Effector memory CD8-positive, alpha-beta T cell (primary cell): Measurements from ENCODE around the gene PLAU.
A peak's percentile ranks its signal among the peaks of the same experiment; 100 is the strongest.
"Not testable (repeated sequence)": the region's sequence is repeated elsewhere in the genome, so short reads cannot be mapped to it uniquely, and the experiment has no call there.

Experiments used
- ATAC-seq: fragments of 150-1000 bp; cut with Tn5 transposase; replicated peaks from 2 replicates; pipeline ENCODE4 v1.10.0; 2021; ENCODE audit warnings: mild to moderate bottlenecking, moderate library complexity
- DNase-seq, 3 experiments: peaks; one replicate each; pipeline ENCODE4 v3.0.0; 2021
- H3K27ac Mint-ChIP-seq, 2 donors: one replicate each; pipeline ENCODE4 v1.8.0; 2022; ENCODE audit warnings: mild to moderate bottlenecking in 2 of 2, mixed read lengths in 2 of 2, moderate library complexity in 2 of 2
- H3K27me3 Mint-ChIP-seq, 2 donors: one replicate each; pipeline ENCODE4 v1.8.0; 2022; ENCODE audit warnings: mixed read lengths in 2 of 2
- H3K36me3 Mint-ChIP-seq: one replicate; pipeline ENCODE4 v1.8.0; 2022; ENCODE audit warnings: mild to moderate bottlenecking, moderate library complexity, mixed read lengths; ENCODE audit not compliant: insufficient read depth
- H3K4me1 Mint-ChIP-seq, 2 donors: one replicate each; pipeline ENCODE4 v1.8.0; 2022; ENCODE audit warnings: low read depth in 2 of 2, mixed read lengths in 2 of 2
- H3K4me3 Mint-ChIP-seq, 2 donors: one replicate each; pipeline ENCODE4 v1.8.0; 2022; ENCODE audit warnings: mild to moderate bottlenecking in 2 of 2, mixed read lengths in 2 of 2, moderate library complexity in 2 of 2
- H3K9me3 Mint-ChIP-seq, 2 donors: one replicate each; pipeline ENCODE4 v1.8.0; 2022; ENCODE audit warnings: mixed read lengths in 2 of 2

Gene PLAU

GRCh38 chr10:73895381-73895780 is 15.6 kb upstream of the PLAU start:
- ATAC-seq, H3K27ac Mint-ChIP-seq, H3K4me1 Mint-ChIP-seq, H3K4me3 Mint-ChIP-seq, H3K9me3 Mint-ChIP-seq, H3K36me3 Mint-ChIP-seq, DNase-seq: not testable (repeated sequence)
- peaks cover 10 to 12% of the 10 kb centered on the region in 2 donors for H3K27me3 Mint-ChIP-seq

- Mint-ChIP-seq H3K27me3 (peaks cover 16 to 17% of the 10 kb centered on the region in 2 donors), H3K27ac (peak overlapping the region in 1 of 2 donors; percentile 44)
- no peak for ATAC-seq
Measured at GRCh38 chr10:73897693-73898092, 13.2 kb upstream of the PLAU start.

GRCh38 chr10:73898730-73899410 is 12.1 kb upstream of the PLAU start:
- ATAC-seq, result no peak

More at GRCh38 chr10:73897693-73898092, 13.2 kb upstream of the PLAU start:
- no peaks in the 10 kb centered on the region for H3K9me3 Mint-ChIP-seq
- no peak for DNase-seq
- H3K36me3 Mint-ChIP-seq, result no peaks in the 10 kb centered on the region
- no peaks in the 10 kb centered on the region for H3K4me1 Mint-ChIP-seq
- no peak overlapping the region for H3K4me3 Mint-ChIP-seq

GRCh38 chr10:73899423-73899822 is 11.5 kb upstream of the PLAU start:
- H3K36me3 Mint-ChIP-seq, result no peaks in the 10 kb centered on the region
- H3K4me3 Mint-ChIP-seq, result no peak overlapping the region
- ATAC-seq, result no peak
- H3K4me1 Mint-ChIP-seq, result no peaks in the 10 kb centered on the region
- no peaks in the 10 kb centered on the region for H3K9me3 Mint-ChIP-seq
- peaks cover 8 to 17% of the 10 kb centered on the region in 2 donors for H3K27me3 Mint-ChIP-seq
- H3K27ac Mint-ChIP-seq, result no peak overlapping the region
- DNase-seq, result no peak

More at GRCh38 chr10:73898730-73899410, 12.1 kb upstream of the PLAU start:
- DNase-seq, result no peak
- Mint-ChIP-seq H3K36me3 (no peaks in the 10 kb centered on the region), H3K27ac (no peak overlapping the region), H3K27me3 (peaks cover 8 to 17% of the 10 kb centered on the region in 2 donors), H3K9me3 (no peaks in the 10 kb centered on the region), H3K4me3 (no peak overlapping the region), H3K4me1 (no peaks in the 10 kb centered on the region)

- Mint-ChIP-seq H3K36me3 (no peaks in the 10 kb centered on the region), H3K27ac (no peak overlapping the region), H3K27me3 (peaks cover 8 to 19% of the 10 kb centered on the region in 2 donors), H3K4me1 (no peaks in the 10 kb centered on the region), H3K9me3 (no peaks in the 10 kb centered on the region), H3K4me3 (no peak overlapping the region)
- no peak for DNase-seq
- no peak for ATAC-seq
Measured at GRCh38 chr10:73900064-73900463, 10.9 kb upstream of the PLAU start.

- no peaks in the 10 kb centered on the region for H3K4me1 Mint-ChIP-seq
- no peak overlapping the region for H3K27ac Mint-ChIP-seq
- peaks cover 8 to 27% of the 10 kb centered on the region in 2 donors for H3K27me3 Mint-ChIP-seq
- DNase-seq (no peak), ATAC-seq (no peak)
- no peaks in the 10 kb centered on the region for H3K36me3 Mint-ChIP-seq
- H3K4me3 Mint-ChIP-seq, result no peak overlapping the region
- no peaks in the 10 kb centered on the region for H3K9me3 Mint-ChIP-seq
Measured at GRCh38 chr10:73901261-73901660, 9.7 kb upstream of the PLAU start.

GRCh38 chr10:73902351-73902750 is 8.6 kb upstream of the PLAU start:
- DNase-seq (no peak), ATAC-seq (no peak)
- Mint-ChIP-seq H3K4me3 (no peak overlapping the region), H3K36me3 (no peaks in the 10 kb centered on the region), H3K27me3 (peaks cover 14 to 34% of the 10 kb centered on the region in 2 donors), H3K9me3 (no peaks in the 10 kb centered on the region), H3K27ac (no peak overlapping the region), H3K4me1 (no peaks in the 10 kb centered on the region)

- H3K9me3 Mint-ChIP-seq, result no peaks in the 10 kb centered on the region
- H3K4me3 Mint-ChIP-seq, result no peak overlapping the region
- DNase-seq (no peak), ATAC-seq (no peak)
- no peak overlapping the region for H3K27ac Mint-ChIP-seq
- no peaks in the 10 kb centered on the region for H3K36me3 Mint-ChIP-seq
- peaks cover 5 to 10% of the 10 kb centered on the region in 2 donors for H3K4me1 Mint-ChIP-seq
- peaks cover 20 to 28% of the 10 kb centered on the region in 2 donors for H3K27me3 Mint-ChIP-seq
Measured at GRCh38 chr10:73905256-73906020, 5.5 kb upstream of the PLAU start.

- no peak for DNase-seq
Measured at GRCh38 chr10:73906524-73907447, 4.1 kb upstream of the PLAU start.

GRCh38 chr10:73907841-73908517 is 3.0 kb upstream of the PLAU start:
- H3K4me3 Mint-ChIP-seq, result peak overlapping the region; percentile 56 to 59
- peaks cover 15 to 21% of the 10 kb centered on the region in 2 donors for H3K4me1 Mint-ChIP-seq
- H3K27ac Mint-ChIP-seq, result peak overlapping the region in 1 of 2 donors; percentile 68
- H3K27me3 Mint-ChIP-seq, result peaks cover 27 to 35% of the 10 kb centered on the region in 2 donors
- no peak for ATAC-seq
- H3K9me3 Mint-ChIP-seq, result no peaks in the 10 kb centered on the region
- H3K36me3 Mint-ChIP-seq, result peaks cover 2% of the 10 kb centered on the region
- no peak for DNase-seq

More at GRCh38 chr10:73906524-73907447, 4.1 kb upstream of the PLAU start:
- no peak overlapping the region for H3K27ac Mint-ChIP-seq
- no peak overlapping the region for H3K4me3 Mint-ChIP-seq
- no peak for ATAC-seq
- H3K9me3 Mint-ChIP-seq, result no peaks in the 10 kb centered on the region
- H3K4me1 Mint-ChIP-seq, result peaks cover 14 to 19% of the 10 kb centered on the region in 2 donors
- H3K36me3 Mint-ChIP-seq, result peaks cover 2% of the 10 kb centered on the region
- peaks cover 27 to 32% of the 10 kb centered on the region in 2 donors for H3K27me3 Mint-ChIP-seq

- H3K27ac Mint-ChIP-seq, result no peak overlapping the region
- peaks cover 15 to 21% of the 10 kb centered on the region in 2 donors for H3K4me1 Mint-ChIP-seq
- DNase-seq (peak in 2 of 3 experiments; percentile 15 to 21), ATAC-seq (peak; percentile 69)
- H3K36me3 Mint-ChIP-seq, result peaks cover 2% of the 10 kb centered on the region
- H3K4me3 Mint-ChIP-seq, result peak overlapping the region; percentile 56 to 59
- no peaks in the 10 kb centered on the region for H3K9me3 Mint-ChIP-seq
- H3K27me3 Mint-ChIP-seq, result peaks cover 30 to 44% of the 10 kb centered on the region in 2 donors
Measured at GRCh38 chr10:73908853-73909539, 1.9 kb upstream of the PLAU start.

- H3K27me3 Mint-ChIP-seq, result peaks cover 30 to 44% of the 10 kb centered on the region in 2 donors
- no peak for DNase-seq
Measured at GRCh38 chr10:73909540-73910115, 1.3 kb upstream of the PLAU start.

More at GRCh38 chr10:73909540-73910115, 1.3 kb upstream of the PLAU start:
- no peaks in the 10 kb centered on the region for H3K9me3 Mint-ChIP-seq
- H3K4me1 Mint-ChIP-seq, result peaks cover 15 to 21% of the 10 kb centered on the region in 2 donors
- no peak overlapping the region for H3K27ac Mint-ChIP-seq
- ATAC-seq, result no peak
- H3K36me3 Mint-ChIP-seq, result peaks cover 2% of the 10 kb centered on the region
- peak overlapping the region; percentile 59 to 86 for H3K4me3 Mint-ChIP-seq
